ENCODE results near the gene GAS2L2. TPM values are rescaled to one million over a fixed set of nuclear protein-coding genes. Genes with fewer than 3 reads are reported as not detected.

The GAS2L2 gene
- total and polyA plus RNA-seq, 2 of the 8 experiments (the other 6 are each of a cell fraction or from before 2014, with no cell fraction given), result 0.09 to 0.13 TPM

GRCh38 chr17:35710950-35711349, 42.1 kb downstream of the GAS2L2 start:
- Histone ChIP-seq H4K20me1 (replicated peaks in 1 of 2; ENCODE audit: control insufficient read depth in 1 of 2, insufficient read depth in 2 of 2, low read length in 2 of 2) (peaks cover 0 to 2% of the 10 kb centered on the region in 2 experiments), H3K9me3 (ENCODE audit: insufficient read depth in 2 of 2, low read depth in 1 of 2, low read length in 1 of 2) (no peaks in the 10 kb centered on the region), H3K18ac (ENCODE audit: extremely low read depth, low read length) (no peak overlapping the region), H3K27me3 (replicated peaks in 1 of 4; ENCODE audit: control insufficient read depth in 3 of 4, extremely low read depth in 1 of 4, insufficient read depth in 3 of 4, low read length in 3 of 4) (no peaks in the 10 kb centered on the region), H3K36me3 (ENCODE audit: control insufficient read depth in 2 of 4, insufficient read depth in 4 of 4, low read length in 3 of 4) (peaks cover 0 to 27% (median 9%) of the 10 kb centered on the region in 4 experiments; a peak in 6 of 8 replicates), H4K8ac (ENCODE audit: extremely low read depth, insufficient read depth, low read length) (no peak overlapping the region), H3K23ac (ENCODE audit: insufficient read length) (no peak overlapping the region), H4K5ac (ENCODE audit: insufficient read length, low read depth, low read length) (no peak overlapping the region), H3K56ac (replicated peaks; ENCODE audit: insufficient read length, low read depth, low read length) (no peak overlapping the region), H2BK15ac (ENCODE audit: low read length) (no peak overlapping the region), H2BK120ac (replicated peaks; ENCODE audit: low read depth, low read length) (no peak overlapping the region), H3K4me2 (ENCODE audit: insufficient read depth in 1 of 2, low read depth in 2 of 2, low read length in 2 of 2) (no peak overlapping the region), H3K79me2 (ENCODE audit: control insufficient read depth in 1 of 2, insufficient read depth in 2 of 2, low read length in 2 of 2) (no peaks in the 10 kb centered on the region), H2BK5ac (ENCODE audit: low read depth, low read length) (no peak overlapping the region), H4K91ac (replicated peaks; ENCODE audit: insufficient read length, low read length) (no peak overlapping the region), H3K23me2 (ENCODE audit: low read depth, low read length) (no peaks in the 10 kb centered on the region), H3K14ac (ENCODE audit: insufficient read length) (no peak overlapping the region), H2BK12ac (ENCODE audit: low read depth, low read length) (no peak overlapping the region), H3K27ac (ENCODE audit: low read depth, low read length) (no peak overlapping the region), H3K4me3 (ENCODE audit: extremely low read depth in 1 of 4, insufficient read depth in 2 of 4, low read depth in 3 of 4, low read length in 4 of 4) (no peak overlapping the region), H2BK20ac (ENCODE audit: low read length) (no peak overlapping the region), H3K4ac (replicated peaks; ENCODE audit: insufficient read length, low read depth, low read length) (no peak overlapping the region), H3K79me1 (ENCODE audit: low read depth, low read length) (no peaks in the 10 kb centered on the region), H3K4me1 (replicated peaks in 1 of 4; ENCODE audit: control insufficient read depth in 3 of 4, insufficient read depth in 4 of 4, low read length in 3 of 4) (no peaks in the 10 kb centered on the region), H3K9ac (replicated peaks in 1 of 4; ENCODE audit: extremely low read depth in 1 of 4, low read depth in 3 of 4, low read length in 3 of 4) (no peak overlapping the region), H2AK5ac (ENCODE audit: low read depth, low read length) (no peak overlapping the region), H2AFZ (ENCODE audit: low read length) (no peak overlapping the region)
- DNase-seq (ENCODE audit: low read depth in 1 of 2, low spot score in 2 of 2) (no peak), FAIRE-seq (no peak)
- CTCF ChIA-PET (ENCODE audit: partially characterized antibody), result interaction anchor here (0.7 to 1.2 kb wide), 4 partner anchors 15 to 82 kb away, joined by 3 to 5 read pairs (median 4); no protein-coding TSS in a partner anchor
- 91% methylated on average over 2 of the region's 2 CpGs; no CpG with 5 or more reads in 1 of the 2 experiments for WGBS, 2 experiments (ENCODE audit: extremely low coverage in 1 of 2, insufficient coverage in 1 of 2, insufficient read length in 1 of 2, insufficient replicate concordance in 2 of 2, low coverage in 1 of 2, low lambda C conversion rate in 2 of 2, missing lambda C conversion rate in 1 of 2)
- POLR2A ChIA-PET (ENCODE audit: partially characterized antibody), result interaction anchor here (1.2 kb wide), 1 partner anchor 11 kb away, joined by 4 read pairs; no protein-coding TSS in a partner anchor
- no peak for TF ChIP-seq TEAD4 (IDR thresholded peaks at IDR 0.05; ENCODE audit: low read depth, low read length)
- TF ChIP-seq POLR2AphosphoS5 (IDR thresholded peaks at IDR 0.05; ENCODE audit: low read depth, low read length), result no peak
- TF ChIP-seq HDAC6 (IDR thresholded peaks at IDR 0.05; ENCODE audit: low read depth, low read length), result no peak
- TF ChIP-seq ATF3 (IDR thresholded peaks at IDR 0.05; ENCODE audit: insufficient read depth, low read depth, low read length), result no peak
- TF ChIP-seq CBX5 (IDR thresholded peaks at IDR 0.05; ENCODE audit: low read depth, low read length), result no peak
- no peak for TF ChIP-seq SAP30 (IDR thresholded peaks at IDR 0.05; ENCODE audit: insufficient read depth, insufficient replicate concordance, low read length)
- no peak for TF ChIP-seq POLR2A (IDR thresholded peaks at IDR 0.05; ENCODE audit: control extremely low read depth in 1 of 2, low read depth in 2 of 2, low read length in 2 of 2)
- no peak for TF ChIP-seq YY1 (IDR thresholded peaks at IDR 0.05; ENCODE audit: low read depth, low read length)
- no peak for TF ChIP-seq RBBP5 (IDR thresholded peaks at IDR 0.05; ENCODE audit: borderline replicate concordance, low read depth, low read length)
- no peak for TF ChIP-seq POU5F1 (IDR thresholded peaks at IDR 0.05; ENCODE audit: low read depth, low read length)
- TF ChIP-seq RAD21 (IDR thresholded peaks at IDR 0.05 in 1 of 2, conservative IDR thresholded peaks at IDR 0.05 in 1 of 2; ENCODE audit: low read depth in 2 of 2, low read length in 2 of 2), result no peak
- no peak for TF ChIP-seq CHD2 (IDR thresholded peaks at IDR 0.05; ENCODE audit: low read length)
- TF ChIP-seq SIN3A (conservative IDR thresholded peaks at IDR 0.05 in 1 of 2, IDR thresholded peaks at IDR 0.05 in 1 of 2; ENCODE audit: low read depth in 1 of 2, low read length in 2 of 2), result no peak
- no peak for TF ChIP-seq KDM1A (IDR thresholded peaks at IDR 0.05; ENCODE audit: borderline replicate concordance, low read length)
